ENCODE measurements around the gene CAPS2.

DNA sequence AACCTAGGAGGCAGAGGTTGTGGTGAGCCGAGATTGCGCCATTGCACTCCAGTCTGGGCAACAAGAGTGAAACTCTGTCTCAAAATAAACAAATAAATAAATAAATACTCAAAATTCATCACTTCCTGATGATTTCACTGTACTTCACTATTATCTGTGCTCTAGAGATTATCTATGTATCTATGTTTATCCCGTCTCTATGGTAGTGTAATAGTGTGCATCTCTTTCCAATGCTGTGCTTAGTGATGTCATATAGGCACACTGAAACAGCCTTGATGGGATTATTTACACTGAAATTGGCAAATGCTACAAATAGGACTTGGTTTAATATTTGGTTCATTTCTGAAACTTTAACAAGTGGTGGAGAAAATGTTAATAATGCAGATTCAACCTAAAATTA is 6.5 kb downstream of the CAPS2 start:
- TF ChIP-seq, protein P1, sequence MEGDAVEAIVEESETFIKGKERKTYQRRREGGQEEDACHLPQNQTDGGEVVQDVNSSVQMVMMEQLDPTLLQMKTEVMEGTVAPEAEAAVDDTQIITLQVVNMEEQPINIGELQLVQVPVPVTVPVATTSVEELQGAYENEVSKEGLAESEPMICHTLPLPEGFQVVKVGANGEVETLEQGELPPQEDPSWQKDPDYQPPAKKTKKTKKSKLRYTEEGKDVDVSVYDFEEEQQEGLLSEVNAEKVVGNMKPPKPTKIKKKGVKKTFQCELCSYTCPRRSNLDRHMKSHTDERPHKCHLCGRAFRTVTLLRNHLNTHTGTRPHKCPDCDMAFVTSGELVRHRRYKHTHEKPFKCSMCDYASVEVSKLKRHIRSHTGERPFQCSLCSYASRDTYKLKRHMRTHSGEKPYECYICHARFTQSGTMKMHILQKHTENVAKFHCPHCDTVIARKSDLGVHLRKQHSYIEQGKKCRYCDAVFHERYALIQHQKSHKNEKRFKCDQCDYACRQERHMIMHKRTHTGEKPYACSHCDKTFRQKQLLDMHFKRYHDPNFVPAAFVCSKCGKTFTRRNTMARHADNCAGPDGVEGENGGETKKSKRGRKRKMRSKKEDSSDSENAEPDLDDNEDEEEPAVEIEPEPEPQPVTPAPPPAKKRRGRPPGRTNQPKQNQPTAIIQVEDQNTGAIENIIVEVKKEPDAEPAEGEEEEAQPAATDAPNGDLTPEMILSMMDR (IDR thresholded peaks at IDR 0.05): no peak
- TF ChIP-seq POLR2A (IDR thresholded peaks at IDR 0.05): no peak
